NCI-H1436 (cell line): Measurements from ENCODE around the gene LTF.
A peak's percentile ranks its signal among the peaks of the same experiment; 100 is the strongest.
"Not testable (repeated sequence)": the region's sequence is repeated elsewhere in the genome, so short reads cannot be mapped to it uniquely, and the experiment has no call there.

Experiments
- DNase-seq: peaks from one replicate; lab custom pipeline; 2025; lab: John Stamatoyannopoulos, UW

The LTF gene

GRCh38 chr3:46440531-46441294 lies 24.0 kb downstream of the LTF start:
- DNase-seq = no peak

DNA sequence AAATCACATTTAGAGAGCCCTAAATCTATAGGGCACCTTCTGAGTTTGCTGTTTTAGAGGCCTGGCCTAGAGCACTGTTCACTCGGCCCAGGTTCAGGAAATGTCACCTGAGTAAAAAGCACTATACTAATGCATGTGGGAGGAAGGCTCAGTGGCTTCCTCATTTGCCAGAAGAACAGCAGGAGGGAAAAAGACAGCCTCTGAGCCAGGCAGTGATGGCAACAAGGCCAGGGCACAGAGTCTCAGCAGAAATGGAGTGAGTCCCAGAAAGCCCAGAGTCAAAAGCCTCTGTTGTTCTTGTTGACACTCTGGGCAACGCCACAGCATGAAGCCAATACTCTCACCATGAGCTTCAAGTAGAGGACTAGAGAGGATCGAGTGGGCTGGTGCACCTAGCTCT lies 25.9 kb downstream of the LTF start:
- DNase-seq = no peak

GRCh38 chr3:46435081-46435726 lies 29.5 kb downstream of the LTF start:
- DNase-seq = no peak

DNA sequence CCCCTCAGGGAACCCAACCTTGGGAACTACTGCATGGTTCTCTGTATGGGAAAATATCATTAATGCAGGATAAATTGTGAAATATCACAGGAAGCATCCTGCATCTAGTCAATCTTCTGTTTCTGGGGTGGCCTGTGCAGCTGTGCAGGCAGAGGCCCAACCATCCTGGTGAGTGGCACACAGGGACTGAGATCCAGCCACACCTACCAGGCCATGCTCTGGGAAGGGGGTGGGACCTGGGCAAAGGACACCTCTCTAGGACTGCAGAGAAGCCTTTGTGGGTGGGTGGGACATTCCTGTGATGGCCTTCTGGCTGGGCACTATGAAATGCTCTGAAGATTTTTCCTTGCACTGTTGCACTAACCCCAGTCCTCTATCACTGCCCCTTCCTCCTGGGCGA lies 30.9 kb downstream of the LTF start:
- no peak for DNase-seq

DNA sequence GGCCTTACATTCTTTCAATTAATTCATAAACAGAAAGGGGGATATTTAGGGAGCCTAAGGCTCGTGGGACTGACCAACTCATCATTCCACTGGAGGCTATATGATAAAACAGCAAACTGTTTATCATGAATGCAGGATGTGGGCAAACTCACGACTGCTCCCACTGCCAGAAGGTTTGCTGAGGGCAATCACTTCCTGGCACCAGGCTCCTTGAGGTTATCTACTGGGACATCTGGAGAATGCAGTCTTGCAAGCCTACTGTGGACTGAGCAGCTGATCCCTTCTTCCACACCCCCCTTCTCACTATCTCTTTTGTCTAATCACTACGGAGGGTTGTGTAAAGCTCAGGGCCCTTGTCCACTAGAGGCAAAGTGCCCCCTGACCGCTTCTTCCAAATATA lies 31.6 kb downstream of the LTF start:
- not testable (repeated sequence) for DNase-seq

- not testable (repeated sequence) for DNase-seq
Observed at GRCh38 chr3:46431905-46432304, 32.8 kb downstream of the LTF start.

DNA sequence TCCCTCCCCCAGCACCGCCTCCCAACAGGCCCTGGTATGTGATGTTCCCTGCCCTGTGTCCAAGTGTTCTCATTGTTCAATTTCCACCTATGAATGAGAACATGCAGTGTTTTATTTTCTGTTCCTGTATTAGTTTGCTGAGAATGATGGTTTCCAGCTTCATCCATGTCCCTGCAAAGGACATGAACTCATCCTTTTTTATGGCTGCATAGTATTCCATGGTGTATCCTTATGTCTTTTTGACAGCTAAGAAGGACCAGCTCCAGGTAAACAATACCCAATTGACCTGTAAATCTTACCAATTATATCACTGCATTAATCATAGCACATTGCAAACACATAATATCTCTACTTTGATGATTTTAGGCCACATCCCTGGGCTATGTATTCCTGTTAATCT lies 33.8 kb downstream of the LTF start:
- not testable (repeated sequence) for DNase-seq

DNA sequence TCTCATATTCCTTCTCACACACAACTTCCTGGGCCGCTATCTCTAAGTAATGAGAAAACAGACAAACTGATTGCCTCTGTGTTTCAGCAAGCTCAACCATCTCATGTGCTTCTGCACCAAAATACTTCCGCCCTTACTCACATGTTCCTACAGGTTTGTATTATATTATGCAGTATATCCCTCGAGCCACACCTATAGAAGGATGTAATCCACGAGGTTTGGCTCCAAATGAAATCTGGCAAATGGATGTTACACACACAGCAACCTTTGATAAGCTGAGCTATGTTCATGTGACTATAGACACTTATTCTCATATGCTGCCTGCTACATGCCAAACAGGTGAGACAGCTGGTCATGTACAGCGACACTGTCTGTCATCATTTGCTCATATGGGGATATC lies 35.0 kb downstream of the LTF start:
- DNase-seq = no peak

DNA sequence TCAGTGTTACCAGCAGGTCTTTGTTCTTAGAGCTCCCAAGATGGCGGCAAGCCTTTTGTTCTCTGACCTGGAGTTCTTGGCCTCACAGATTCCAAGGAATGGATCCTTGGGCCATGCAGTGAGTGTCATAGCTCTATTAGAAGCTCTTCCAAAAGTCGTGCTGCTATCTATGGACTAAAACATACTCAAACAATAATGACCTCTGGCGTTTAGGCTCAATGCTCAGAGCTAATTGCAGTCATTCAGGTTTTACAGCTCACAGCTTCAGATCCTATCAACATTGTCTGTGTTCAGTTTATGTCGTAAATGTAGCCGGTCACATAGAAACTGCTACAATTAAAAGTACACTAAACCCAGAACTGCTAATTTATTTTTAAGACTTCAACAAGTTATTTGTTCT lies 35.5 kb downstream of the LTF start:
- no peak for DNase-seq

- no peak for DNase-seq
Observed at GRCh38 chr3:46427916-46428833, 36.5 kb downstream of the LTF start.

- DNase-seq = not testable (repeated sequence)
Observed at GRCh38 chr3:46427404-46427803, 37.3 kb downstream of the LTF start.

DNA sequence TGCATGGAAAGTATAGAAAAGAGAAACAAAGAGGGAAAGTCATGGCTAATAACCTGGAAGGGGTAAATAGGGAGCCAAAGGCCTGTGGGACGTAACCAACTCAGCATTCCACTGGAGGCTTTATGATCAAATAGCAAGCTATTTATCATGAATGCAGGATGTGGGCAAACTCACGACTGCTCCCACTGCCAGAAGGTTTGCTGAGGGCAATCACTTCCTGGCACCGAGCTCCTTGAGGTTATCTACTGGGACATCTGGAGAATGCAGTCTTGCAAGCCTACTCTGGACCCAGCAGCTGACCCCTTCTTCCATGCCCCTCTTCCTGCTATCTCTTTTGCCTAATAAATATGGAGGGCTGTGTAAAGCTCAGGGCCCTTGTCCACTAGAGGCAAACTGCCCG lies 38.2 kb downstream of the LTF start:
- not testable (repeated sequence) for DNase-seq

DNA sequence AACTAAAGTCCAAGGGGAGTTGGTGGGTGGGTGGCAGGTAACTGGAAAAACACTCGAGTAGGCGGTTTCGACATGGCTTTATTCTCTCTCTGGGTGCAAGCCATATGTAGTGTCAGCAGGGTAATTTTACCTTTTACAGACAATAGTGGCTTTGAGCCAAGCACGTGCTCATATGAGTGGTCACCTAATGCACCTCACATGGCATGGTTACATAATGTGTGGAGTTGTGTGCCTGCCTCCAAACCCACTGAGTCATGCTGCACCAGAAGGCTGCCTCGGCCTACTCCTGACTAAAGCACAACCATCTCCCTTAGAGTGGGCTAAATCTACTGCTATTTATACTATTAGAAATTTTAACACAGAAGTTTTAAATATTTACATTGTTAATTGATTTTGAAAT lies 41.1 kb downstream of the LTF start:
- peak; percentile 7 for DNase-seq

GRCh38 chr3:46422617-46423016 lies 42.1 kb downstream of the LTF start:
- DNase-seq = no peak

- no peak for DNase-seq
Observed at GRCh38 chr3:46420931-46421330, 43.8 kb downstream of the LTF start.

GRCh38 chr3:46419816-46420215 lies 44.9 kb downstream of the LTF start:
- no peak for DNase-seq

- no peak for DNase-seq
Observed at GRCh38 chr3:46417841-46418611, 46.7 kb downstream of the LTF start.

DNA sequence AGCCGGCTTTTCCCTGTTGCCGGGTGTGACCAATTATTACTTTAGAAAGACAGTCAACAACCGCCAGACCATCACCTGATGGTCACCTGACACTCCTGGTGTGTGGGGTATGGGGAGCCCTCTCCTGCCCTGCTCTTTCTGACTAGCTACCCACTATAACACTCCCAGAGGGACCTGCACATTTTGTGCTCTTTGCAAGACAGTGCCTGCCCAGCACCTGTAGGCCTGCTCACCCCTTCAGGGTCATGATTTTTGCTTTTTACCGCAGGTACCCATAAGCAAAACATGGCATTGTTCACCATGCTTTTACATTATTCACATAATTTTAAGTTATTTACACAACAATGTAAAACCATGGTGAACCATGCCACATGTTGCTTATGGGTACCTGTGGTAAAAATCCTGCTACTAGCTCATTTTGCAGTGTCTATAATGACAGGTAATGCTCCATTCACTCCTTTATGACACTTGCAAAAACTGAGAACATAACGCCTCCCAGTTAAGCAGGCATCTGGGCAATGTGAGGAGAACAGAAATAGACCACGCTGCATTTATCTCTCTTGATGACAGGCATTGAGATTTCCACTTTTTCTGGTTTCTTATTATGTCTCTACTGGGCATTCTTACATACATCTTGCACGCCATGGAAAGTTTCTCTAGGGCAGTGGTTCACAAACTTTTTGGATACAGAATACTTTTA lies 47.7 kb downstream of the LTF start:
- no peak for DNase-seq

- DNase-seq = no peak
Observed at GRCh38 chr3:46416125-46416810, 48.4 kb downstream of the LTF start.

GRCh38 chr3:46414739-46415138 lies 50.0 kb downstream of the LTF start:
- no peak for DNase-seq

DNA sequence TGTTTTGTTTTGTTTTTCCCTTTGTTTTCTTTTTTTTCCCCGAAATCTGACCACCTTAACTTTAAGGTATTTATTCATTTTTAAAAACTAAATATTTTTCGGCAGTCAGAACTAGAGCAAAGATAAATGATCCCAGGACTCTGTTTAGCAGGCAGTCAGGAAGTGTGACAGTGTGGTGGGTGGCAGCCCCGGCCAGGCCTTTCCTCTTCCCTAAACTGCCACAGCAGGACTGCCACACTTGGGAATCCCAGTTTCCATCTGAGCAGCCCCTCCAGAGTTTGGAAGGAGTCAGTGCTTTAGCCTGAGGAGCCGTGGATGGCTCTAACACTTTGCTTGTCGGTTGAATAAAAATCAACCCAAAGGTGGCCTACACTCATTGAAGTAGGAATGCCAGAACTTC lies 50.8 kb downstream of the LTF start:
- DNase-seq = no peak
